GM12873 (cell line): ENCODE measurements around the gene SLCO3A1.

Experiments
- TF ChIP-seq, protein P1 (sequence below): IDR thresholded peaks from 2 replicates; pipeline ENCODE4 v1.5.1; 2012; ENCODE audit warnings: low read depth, mild to moderate bottlenecking, moderate library complexity, low read length, control low read depth; ENCODE audit not compliant: insufficient read depth; ENCODE audit errors: missing control alignments

The SLCO3A1 gene

DNA sequence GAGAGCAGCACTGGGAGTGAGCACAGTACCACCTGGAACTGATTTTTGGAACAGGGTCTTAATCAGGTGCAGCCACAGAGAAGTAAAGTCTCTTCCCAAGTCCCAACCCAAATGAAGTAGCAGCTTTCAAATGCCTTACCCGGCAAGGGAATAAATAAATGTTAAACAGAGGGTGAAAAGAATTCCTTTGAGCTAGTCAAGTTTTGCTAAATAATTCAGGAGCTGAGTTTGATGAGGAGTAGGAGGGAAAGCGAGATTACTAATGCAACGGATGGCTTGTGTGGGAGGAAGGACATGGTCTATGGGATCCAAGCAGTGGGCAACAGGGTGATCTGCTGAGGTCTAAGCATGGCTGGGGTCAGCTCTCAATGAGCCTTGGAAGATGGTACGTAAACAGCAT lies 335.7 kb downstream of the SLCO3A1 start:
- TF ChIP-seq, protein P1, sequence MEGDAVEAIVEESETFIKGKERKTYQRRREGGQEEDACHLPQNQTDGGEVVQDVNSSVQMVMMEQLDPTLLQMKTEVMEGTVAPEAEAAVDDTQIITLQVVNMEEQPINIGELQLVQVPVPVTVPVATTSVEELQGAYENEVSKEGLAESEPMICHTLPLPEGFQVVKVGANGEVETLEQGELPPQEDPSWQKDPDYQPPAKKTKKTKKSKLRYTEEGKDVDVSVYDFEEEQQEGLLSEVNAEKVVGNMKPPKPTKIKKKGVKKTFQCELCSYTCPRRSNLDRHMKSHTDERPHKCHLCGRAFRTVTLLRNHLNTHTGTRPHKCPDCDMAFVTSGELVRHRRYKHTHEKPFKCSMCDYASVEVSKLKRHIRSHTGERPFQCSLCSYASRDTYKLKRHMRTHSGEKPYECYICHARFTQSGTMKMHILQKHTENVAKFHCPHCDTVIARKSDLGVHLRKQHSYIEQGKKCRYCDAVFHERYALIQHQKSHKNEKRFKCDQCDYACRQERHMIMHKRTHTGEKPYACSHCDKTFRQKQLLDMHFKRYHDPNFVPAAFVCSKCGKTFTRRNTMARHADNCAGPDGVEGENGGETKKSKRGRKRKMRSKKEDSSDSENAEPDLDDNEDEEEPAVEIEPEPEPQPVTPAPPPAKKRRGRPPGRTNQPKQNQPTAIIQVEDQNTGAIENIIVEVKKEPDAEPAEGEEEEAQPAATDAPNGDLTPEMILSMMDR: no peak

DNA sequence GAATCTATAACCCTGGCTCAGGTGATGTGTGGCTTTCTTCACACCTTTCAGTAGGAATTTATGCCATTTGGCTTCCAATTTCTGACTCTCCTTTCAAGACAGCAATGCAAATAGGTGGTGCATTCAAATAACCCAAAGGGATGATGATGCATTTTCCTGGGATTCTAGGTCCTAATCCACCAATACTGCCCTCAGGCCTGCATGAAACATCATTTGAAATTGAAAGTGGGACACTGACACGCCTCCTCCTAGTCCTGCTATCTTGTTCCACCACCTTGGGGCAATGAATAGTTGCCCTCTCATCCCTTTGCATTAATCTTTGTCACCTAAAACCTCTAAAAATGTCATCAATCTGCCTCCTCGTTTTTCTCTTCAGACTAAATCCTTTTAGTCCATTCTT lies 341.7 kb downstream of the SLCO3A1 start:
- TF ChIP-seq, protein P1: no peak

DNA sequence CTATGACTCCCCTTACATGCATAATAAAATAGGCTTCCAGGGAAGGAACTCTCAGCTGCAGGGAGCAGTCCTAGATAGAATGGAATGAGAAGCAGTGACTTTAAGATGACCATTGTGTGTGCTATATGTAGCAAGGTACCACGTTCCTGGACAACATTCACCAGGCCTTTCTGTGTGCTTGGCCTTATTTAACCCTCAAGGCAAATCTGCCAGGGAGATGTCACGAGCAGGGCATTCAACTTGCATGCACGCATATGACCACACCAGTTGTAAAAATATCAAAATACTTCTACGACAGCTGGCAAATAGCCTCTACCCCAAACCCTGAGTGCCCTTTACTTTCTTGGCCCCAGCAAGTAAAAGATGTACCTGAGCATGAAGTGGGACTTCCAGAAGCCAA lies 342.8 kb downstream of the SLCO3A1 start:
- TF ChIP-seq, protein P1: no peak

DNA sequence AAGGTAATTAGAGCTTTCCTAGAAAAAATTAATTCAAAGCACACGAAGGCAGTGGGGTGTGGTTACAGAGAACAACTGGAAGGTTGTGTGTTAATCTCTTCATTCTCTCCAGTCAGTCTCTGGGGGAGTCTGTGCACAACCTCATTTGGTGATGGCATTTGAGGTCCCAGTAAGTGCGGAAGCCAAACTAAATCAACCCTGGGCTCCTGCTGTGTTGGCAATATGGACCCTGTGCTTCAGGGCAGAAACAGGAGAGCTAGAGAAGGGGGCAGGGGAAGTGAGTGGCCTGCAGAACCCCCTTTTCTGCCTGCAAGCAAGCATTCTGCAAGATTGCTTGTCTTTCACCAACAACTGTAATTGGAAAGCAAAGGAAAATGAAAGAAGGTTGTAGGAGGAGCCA lies 344.2 kb downstream of the SLCO3A1 start:
- TF ChIP-seq, protein P1: no peak

DNA sequence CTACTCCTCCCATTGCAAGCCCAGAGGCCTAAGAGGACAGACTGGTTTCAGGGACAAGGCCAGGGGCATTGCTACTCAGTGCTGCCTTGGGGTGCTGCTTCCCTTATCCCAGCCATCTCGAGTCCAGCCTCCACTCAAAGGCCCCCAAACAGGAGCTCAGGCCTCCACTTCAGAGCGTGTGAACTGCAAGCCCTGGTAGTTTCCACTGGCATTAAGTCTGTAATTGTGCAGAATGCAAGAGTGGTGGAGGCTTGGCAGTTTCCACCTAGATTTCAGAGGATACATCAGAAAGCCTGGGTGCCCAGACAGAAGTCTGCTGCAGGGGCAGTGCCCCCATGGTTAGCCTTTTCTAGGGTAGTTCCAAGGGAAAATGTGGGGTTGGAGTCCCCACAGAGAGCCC lies 347.4 kb downstream of the SLCO3A1 start:
- TF ChIP-seq, protein P1: no peak

DNA sequence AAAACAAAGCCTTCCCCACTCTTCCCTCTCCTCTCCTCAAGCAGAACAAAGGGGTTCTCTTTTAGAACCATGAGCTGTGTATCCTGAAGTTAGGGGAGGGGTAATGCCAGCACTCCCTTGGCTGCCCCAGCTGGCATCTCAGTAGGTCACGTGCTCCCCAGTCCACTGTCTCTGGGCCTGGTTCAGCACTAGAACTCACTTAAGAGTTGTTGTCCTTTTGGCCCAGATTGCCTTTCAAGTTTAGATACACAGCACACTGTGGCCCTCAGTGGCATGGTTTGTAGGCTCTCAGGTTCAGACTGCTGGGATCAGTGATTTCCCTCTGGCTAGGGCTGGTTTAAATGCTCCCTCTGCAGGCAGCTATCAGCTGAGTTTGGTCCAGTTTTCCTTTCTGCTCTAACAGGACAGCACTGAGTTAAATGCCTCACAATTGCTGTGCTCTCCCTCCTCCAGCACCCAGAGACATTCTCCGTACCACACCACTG lies 351.8 kb downstream of the SLCO3A1 start:
- TF ChIP-seq, protein P1: no peak
